HFF-Myc (cell line): ENCODE data around the gene FAM3B.

ENCODE experiments used
- DNase-seq: peaks from one replicate; pipeline ENCODE4 v3.0.0-alpha.2; 2011; ENCODE audit warnings: low read depth; ENCODE audit errors: extremely low read depth
- H3K4me3 ChIP-seq: replicated peaks from 2 replicates; pipeline ENCODE4 v1.5.1; 2011; ENCODE audit warnings: low read depth, mild to moderate bottlenecking, control low read depth, low read length
- CTCF ChIP-seq: IDR thresholded peaks from 2 replicates; pipeline ENCODE4 v1.5.1; 2012; ENCODE audit warnings: mild to moderate bottlenecking, low read depth, low read length, control low read depth; ENCODE audit errors: missing control alignments

Gene FAM3B

GRCh38 chr21:41397471-41397891 lies 80.9 kb downstream of the FAM3B start:
- no peak for TF ChIP-seq CTCF
- no peak for DNase-seq
- no peak overlapping the region for H3K4me3 ChIP-seq

GRCh38 chr21:41398251-41398650 lies 81.7 kb downstream of the FAM3B start:
- no peak overlapping the region for H3K4me3 ChIP-seq
- DNase-seq = no peak
- TF ChIP-seq CTCF = no peak

GRCh38 chr21:41398831-41399230 lies 82.2 kb downstream of the FAM3B start:
- H3K4me3 ChIP-seq = no peak overlapping the region
- TF ChIP-seq CTCF = no peak
- DNase-seq = no peak

GRCh38 chr21:41399246-41399800 lies 82.7 kb downstream of the FAM3B start:
- TF ChIP-seq CTCF = no peak
- no peak overlapping the region for H3K4me3 ChIP-seq
- no peak for DNase-seq

GRCh38 chr21:41402231-41402630 lies 85.6 kb downstream of the FAM3B start:
- TF ChIP-seq CTCF = no peak
- no peak overlapping the region for H3K4me3 ChIP-seq

GRCh38 chr21:41402796-41403195 lies 86.2 kb downstream of the FAM3B start:
- H3K4me3 ChIP-seq = no peak overlapping the region
- DNase-seq = no peak
- no peak for TF ChIP-seq CTCF

More at GRCh38 chr21:41402231-41402630, 85.6 kb downstream of the FAM3B start:
- no peak for DNase-seq

GRCh38 chr21:41403331-41403730 lies 86.7 kb downstream of the FAM3B start:
- no peak for TF ChIP-seq CTCF
- H3K4me3 ChIP-seq = no peak overlapping the region
- DNase-seq = no peak
